HG03442 (cell line): Measurements from ENCODE around the gene INTS4.
"Not testable (repeated sequence)": the region's sequence is repeated elsewhere in the genome, so short reads cannot be mapped to it uniquely, and the experiment has no call there.

Source experiments
- ATAC-seq: cut with Tn5 transposase; IDR thresholded peaks from one replicate; pipeline ENCODE4 v1.9.1; 2021; ENCODE audit warnings: mild to moderate bottlenecking, moderate library complexity; ENCODE audit not compliant: unreplicated experiment

Gene INTS4

GRCh38 chr11:77966338-77966737 is 28.1 kb downstream of the INTS4 start:
- ATAC-seq, result no peak

GRCh38 chr11:77959434-77959833 is 35.0 kb downstream of the INTS4 start:
- no peak for ATAC-seq

- not testable (repeated sequence) for ATAC-seq
Observed at GRCh38 chr11:77958583-77959177, 35.8 kb downstream of the INTS4 start.

- not testable (repeated sequence) for ATAC-seq
Observed at GRCh38 chr11:77943296-77943695, 51.2 kb downstream of the INTS4 start.

- not testable (repeated sequence) for ATAC-seq
Observed at GRCh38 chr11:77942465-77942864, 52.0 kb downstream of the INTS4 start.

- ATAC-seq, result not testable (repeated sequence)
Observed at GRCh38 chr11:77933596-77933995, 60.9 kb downstream of the INTS4 start.

- not testable (repeated sequence) for ATAC-seq
Observed at GRCh38 chr11:77930334-77931208, 63.9 kb downstream of the INTS4 start.

- not testable (repeated sequence) for ATAC-seq
Observed at GRCh38 chr11:77917713-77918112, 76.8 kb downstream of the INTS4 start.

GRCh38 chr11:77914307-77914791 is 80.1 kb downstream of the INTS4 start:
- ATAC-seq, result not testable (repeated sequence)

GRCh38 chr11:77913608-77914306 is 80.7 kb downstream of the INTS4 start:
- ATAC-seq, result not testable (repeated sequence)

- not testable (repeated sequence) for ATAC-seq
Observed at GRCh38 chr11:77910828-77911227, 83.6 kb downstream of the INTS4 start.

GRCh38 chr11:77909277-77909676 is 85.2 kb downstream of the INTS4 start:
- no peak for ATAC-seq

GRCh38 chr11:77908835-77909234 is 85.6 kb downstream of the INTS4 start:
- no peak for ATAC-seq

GRCh38 chr11:77894949-77895348 is 99.5 kb downstream of the INTS4 start:
- not testable (repeated sequence) for ATAC-seq

- ATAC-seq, result not testable (repeated sequence)
Observed at GRCh38 chr11:77891703-77892102, 102.8 kb downstream of the INTS4 start.

- not testable (repeated sequence) for ATAC-seq
Observed at GRCh38 chr11:77891256-77891655, 103.2 kb downstream of the INTS4 start.

- ATAC-seq, result not testable (repeated sequence)
Observed at GRCh38 chr11:77890619-77891056, 103.8 kb downstream of the INTS4 start.

GRCh38 chr11:77890100-77890614 is 104.3 kb downstream of the INTS4 start:
- not testable (repeated sequence) for ATAC-seq

- ATAC-seq, result not testable (repeated sequence)
Observed at GRCh38 chr11:77889045-77889444, 105.4 kb downstream of the INTS4 start.

GRCh38 chr11:77886401-77886800 is 108.1 kb downstream of the INTS4 start:
- ATAC-seq, result no peak

- ATAC-seq, result no peak
Observed at GRCh38 chr11:77884829-77885190, 109.7 kb downstream of the INTS4 start.
